SK-N-MC (cell line): Measurements from ENCODE around the gene ADAMTS9.
"Not testable (repeated sequence)": the region's sequence is repeated elsewhere in the genome, so short reads cannot be mapped to it uniquely, and the experiment has no call there.

Source experiments
- DNase-seq: peaks from one replicate; pipeline ENCODE4 v3.0.0-alpha.2; 2011; ENCODE audit warnings: low read depth, low spot score
- H3K27ac ChIP-seq: fragments of 200-600 bp; sonication (generic); 2 replicates; pipeline ENCODE4 v1.5.1; 2016; ENCODE audit warnings: mixed run types
- H3K36me3 ChIP-seq: fragments of 200-600 bp; sonication (generic); 2 replicates; pipeline ENCODE4 v1.6.1; 2017; ENCODE audit warnings: antibody characterized with exemption, low read length, mixed read lengths; ENCODE audit not compliant: insufficient read depth
- H3K4me3 ChIP-seq: fragments of 200-600 bp; sonication (generic); 2 replicates; pipeline ENCODE4 v1.5.1; 2016
- H3K9ac ChIP-seq: fragments of 200-600 bp; sonication (generic); 2 replicates; pipeline ENCODE4 v1.8.0; 2017; ENCODE audit warnings: mixed run types, mixed read lengths; ENCODE audit not compliant: insufficient read length
- H3K9me3 ChIP-seq: fragments of 200-600 bp; sonication (generic); 2 replicates; pipeline ENCODE4 v1.6.1; 2017; ENCODE audit warnings: low read depth, mild to moderate bottlenecking, antibody characterized with exemption, low read length, moderate library complexity, mixed read lengths
- EZH2 ChIP-seq: fragments of 200-600 bp; sonication (generic); IDR thresholded peaks from one replicate; pipeline ENCODE4 v1.6.1; 2017; ENCODE audit warnings: antibody characterized with exemption
- FOXP2 ChIP-seq: optimal IDR thresholded peaks from 2 replicates; pipeline ENCODE3; 2011; ENCODE audit warnings: mild to moderate bottlenecking, moderate library complexity; ENCODE audit not compliant: insufficient read depth; ENCODE audit errors: extremely low read length, control extremely low read depth
- POLR2AphosphoS5 ChIP-seq: IDR thresholded peaks from 2 replicates; pipeline ENCODE4 v1.6.1; 2012; ENCODE audit warnings: mild to moderate bottlenecking, low read depth, low read length, borderline replicate concordance

Gene ADAMTS9

DNA sequence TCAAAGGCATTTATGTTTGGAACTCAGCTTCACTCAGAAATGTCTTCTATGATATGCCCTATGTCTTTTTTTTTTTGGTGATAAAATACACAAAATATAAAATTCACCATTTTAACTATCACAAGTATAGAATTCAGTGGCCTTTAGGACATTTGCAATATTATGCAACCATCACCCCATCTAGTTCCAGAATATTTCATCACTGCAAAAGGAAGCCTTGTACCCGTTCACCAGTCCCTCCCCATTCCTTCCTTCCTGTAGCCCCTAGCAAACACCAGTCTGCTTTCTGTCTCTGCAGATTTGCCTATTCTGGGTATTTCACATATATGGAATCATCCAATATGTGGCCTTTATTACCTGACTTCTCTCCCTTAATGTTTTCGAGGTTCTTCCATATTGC, 134.8 kb downstream of the ADAMTS9 start:
- Histone ChIP-seq H3K9ac (no peak overlapping the region), H3K36me3 (no peaks in the 10 kb centered on the region), H3K9me3 (no peaks in the 10 kb centered on the region), H3K4me3 (no peak overlapping the region), H3K27ac (no peak overlapping the region)
- DNase-seq, result no peak
- TF ChIP-seq FOXP2 (no peak), EZH2 (no peak), POLR2AphosphoS5 (no peak)

- DNase-seq, result no peak
- TF ChIP-seq EZH2 (no peak), FOXP2 (no peak), POLR2AphosphoS5 (no peak)
- Histone ChIP-seq H3K36me3 (no peaks in the 10 kb centered on the region), H3K27ac (no peak overlapping the region), H3K9me3 (no peaks in the 10 kb centered on the region), H3K9ac (no peak overlapping the region), H3K4me3 (no peak overlapping the region)
These were observed 135.6 kb downstream of the ADAMTS9 start for GRCh38 chr3:64552160-64552559.

DNA sequence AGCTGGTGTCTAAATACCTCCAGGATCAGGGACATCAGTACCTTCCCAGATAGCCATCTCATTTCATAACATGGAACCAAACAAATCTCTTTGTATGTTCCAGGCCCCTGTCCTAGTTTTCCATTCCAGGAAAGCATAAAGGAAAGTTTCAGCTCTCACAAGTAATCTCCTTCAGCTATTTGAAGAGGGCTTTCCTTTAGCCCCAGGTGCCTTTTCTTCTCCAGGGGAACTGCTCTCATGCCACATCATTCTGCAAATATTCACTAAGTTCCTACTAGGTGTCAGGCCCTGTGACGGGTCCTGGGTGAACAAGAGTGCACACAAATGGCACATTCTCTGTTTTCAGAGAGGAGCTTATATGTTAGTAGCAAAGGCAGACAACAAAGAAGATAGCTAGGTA, 136.1 kb downstream of the ADAMTS9 start:
- H3K27ac ChIP-seq, result no peak overlapping the region
- no peak overlapping the region for H3K4me3 ChIP-seq
- no peaks in the 10 kb centered on the region for H3K36me3 ChIP-seq
- H3K9ac ChIP-seq, result no peak overlapping the region
- no peak for TF ChIP-seq FOXP2
- TF ChIP-seq EZH2, result no peak
- TF ChIP-seq POLR2AphosphoS5, result no peak
- no peaks in the 10 kb centered on the region for H3K9me3 ChIP-seq
- no peak for DNase-seq

DNA sequence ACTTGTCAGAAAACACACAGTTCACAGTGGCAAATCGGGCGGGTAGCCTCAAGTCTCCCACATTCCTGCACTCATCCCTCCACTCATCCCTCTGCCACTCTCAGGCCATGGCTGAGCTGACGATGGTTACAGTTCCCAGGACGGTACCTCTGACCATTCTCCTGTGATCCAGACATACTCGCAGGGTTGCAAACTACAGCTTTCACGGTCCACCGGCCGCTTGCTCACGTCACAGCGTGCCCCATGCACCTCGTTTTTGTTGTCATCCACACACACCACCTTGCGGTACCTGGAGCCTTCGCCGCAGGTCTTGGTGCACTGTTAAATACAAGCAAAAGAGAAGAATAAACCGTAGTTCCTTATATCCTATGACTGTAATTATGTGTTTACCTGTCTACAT, 137.1 kb downstream of the ADAMTS9 start:
- TF ChIP-seq FOXP2, result no peak
- no peak for TF ChIP-seq POLR2AphosphoS5
- no peak for TF ChIP-seq EZH2
- H3K4me3 ChIP-seq, result no peak overlapping the region
- H3K9ac ChIP-seq, result no peak overlapping the region
- H3K27ac ChIP-seq, result no peak overlapping the region
- DNase-seq, result no peak
- no peaks in the 10 kb centered on the region for H3K9me3 ChIP-seq
- no peaks in the 10 kb centered on the region for H3K36me3 ChIP-seq

DNA sequence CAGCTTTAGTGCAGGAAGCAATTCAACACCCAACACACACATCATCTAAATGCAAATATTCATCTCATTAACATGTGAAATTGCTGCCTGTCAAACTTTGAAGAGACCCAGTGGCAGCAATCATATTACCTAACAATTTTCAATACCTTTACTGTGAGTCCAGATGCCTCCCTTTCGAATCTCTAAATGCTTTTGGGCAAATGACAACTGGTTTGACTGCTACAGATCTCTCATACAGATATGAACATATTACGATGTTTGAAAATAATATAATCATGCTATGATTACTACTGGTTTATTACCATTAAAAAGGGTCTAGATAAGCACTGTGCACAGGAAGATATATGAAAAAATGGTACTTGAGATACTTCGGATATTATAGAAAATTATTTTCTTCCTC, 137.9 kb downstream of the ADAMTS9 start:
- no peak for TF ChIP-seq POLR2AphosphoS5
- no peak for TF ChIP-seq FOXP2
- no peak for TF ChIP-seq EZH2
- H3K9me3 ChIP-seq, result no peaks in the 10 kb centered on the region

GRCh38 chr3:64548200-64548889, 139.5 kb downstream of the ADAMTS9 start:
- H3K9me3 ChIP-seq, result no peaks in the 10 kb centered on the region
- H3K4me3 ChIP-seq, result no peak overlapping the region
- H3K27ac ChIP-seq, result no peak overlapping the region
- TF ChIP-seq EZH2 (no peak), FOXP2 (no peak), POLR2AphosphoS5 (no peak)
- H3K36me3 ChIP-seq, result no peaks in the 10 kb centered on the region
- H3K9ac ChIP-seq, result no peak overlapping the region
- no peak for DNase-seq

More for the DNA sequence above, 137.9 kb downstream of the ADAMTS9 start:
- no peak overlapping the region for H3K27ac ChIP-seq
- no peak for DNase-seq
- H3K9ac ChIP-seq, result no peak overlapping the region
- no peak overlapping the region for H3K4me3 ChIP-seq
- no peaks in the 10 kb centered on the region for H3K36me3 ChIP-seq

DNA sequence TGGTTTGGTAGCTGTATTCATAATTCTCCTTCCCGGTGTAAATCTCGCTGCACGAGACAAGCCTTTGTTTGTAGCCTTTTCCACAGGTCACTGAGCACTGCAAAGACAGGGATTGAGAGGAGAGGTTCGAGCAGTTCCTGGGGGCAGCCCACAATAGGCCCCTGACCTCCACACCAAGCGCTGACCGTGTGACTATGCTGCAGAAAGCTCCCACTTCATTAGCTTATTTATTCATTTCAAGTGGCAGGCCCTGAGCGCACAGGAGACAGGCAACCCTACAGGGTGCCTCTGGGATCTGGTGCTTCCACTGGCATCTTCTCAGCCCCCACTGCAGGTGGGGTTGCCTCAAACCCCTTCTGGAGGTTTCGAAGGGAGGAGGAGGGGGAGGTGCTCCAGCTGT, 140.9 kb downstream of the ADAMTS9 start:
- no peaks in the 10 kb centered on the region for H3K36me3 ChIP-seq
- no peak overlapping the region for H3K4me3 ChIP-seq
- TF ChIP-seq EZH2 (no peak), FOXP2 (no peak), POLR2AphosphoS5 (no peak)
- no peak overlapping the region for H3K9ac ChIP-seq
- H3K27ac ChIP-seq, result no peak overlapping the region
- DNase-seq, result no peak
- no peaks in the 10 kb centered on the region for H3K9me3 ChIP-seq

- not testable (repeated sequence) for H3K9me3 ChIP-seq, H3K36me3 ChIP-seq, H3K4me3 ChIP-seq, H3K9ac ChIP-seq, H3K27ac ChIP-seq, DNase-seq
These were observed 142.6 kb downstream of the ADAMTS9 start for GRCh38 chr3:64545239-64545638.

DNA sequence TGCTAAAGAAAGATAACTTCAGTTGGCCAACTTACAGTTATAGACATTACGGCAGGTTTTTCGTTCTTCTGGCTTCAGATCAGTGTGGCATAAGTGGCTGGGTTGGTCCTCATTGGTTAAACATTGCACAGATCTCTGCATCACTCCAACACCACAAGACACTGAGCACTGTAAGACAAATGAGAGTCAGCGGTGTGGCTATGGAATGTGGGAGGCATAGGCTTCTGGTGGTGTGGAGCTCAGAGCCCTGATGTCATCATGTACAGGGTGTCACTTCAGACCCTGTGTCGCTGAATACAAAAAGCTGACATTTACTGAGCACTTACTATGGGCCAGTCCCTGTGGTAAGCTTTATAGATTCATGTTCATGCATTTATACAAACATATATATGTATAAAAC, 146.0 kb downstream of the ADAMTS9 start:
- Histone ChIP-seq H3K9ac (no peak overlapping the region), H3K9me3 (no peaks in the 10 kb centered on the region), H3K4me3 (no peak overlapping the region), H3K27ac (no peak overlapping the region), H3K36me3 (no peaks in the 10 kb centered on the region)
- DNase-seq, result no peak
- TF ChIP-seq POLR2AphosphoS5 (no peak), EZH2 (no peak), FOXP2 (no peak)
